LoVo (cell line): ENCODE data around the gene PDS5A.
"Not testable (repeated sequence)": the region's sequence is repeated elsewhere in the genome, so short reads cannot be mapped to it uniquely, and the experiment has no call there.

Experiments
- DNase-seq: peaks from one replicate; pipeline ENCODE4 v3.0.0-alpha.2; 2016; ENCODE audit warnings: low spot score

Gene PDS5A

DNA sequence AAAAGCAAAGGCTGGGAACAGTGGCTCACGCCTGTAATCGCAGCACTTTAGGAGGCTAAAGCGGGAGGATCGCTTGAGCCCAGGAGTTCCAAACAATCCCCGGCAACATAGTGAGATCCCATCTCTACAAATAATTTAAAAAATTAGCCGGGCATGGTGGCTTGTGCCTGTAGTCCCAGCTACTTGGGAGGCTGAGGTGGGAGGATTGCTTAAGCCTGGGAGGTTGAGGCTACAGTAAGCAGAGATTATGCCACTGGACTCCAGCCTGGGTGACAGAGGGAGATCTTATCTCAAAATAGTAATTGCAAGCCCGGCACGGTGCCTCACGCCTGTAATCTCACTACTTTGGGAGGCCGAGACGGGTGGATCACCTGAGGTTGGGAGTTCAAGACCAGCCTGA, 139.3 kb downstream of the PDS5A start:
- not testable (repeated sequence) for DNase-seq

DNA sequence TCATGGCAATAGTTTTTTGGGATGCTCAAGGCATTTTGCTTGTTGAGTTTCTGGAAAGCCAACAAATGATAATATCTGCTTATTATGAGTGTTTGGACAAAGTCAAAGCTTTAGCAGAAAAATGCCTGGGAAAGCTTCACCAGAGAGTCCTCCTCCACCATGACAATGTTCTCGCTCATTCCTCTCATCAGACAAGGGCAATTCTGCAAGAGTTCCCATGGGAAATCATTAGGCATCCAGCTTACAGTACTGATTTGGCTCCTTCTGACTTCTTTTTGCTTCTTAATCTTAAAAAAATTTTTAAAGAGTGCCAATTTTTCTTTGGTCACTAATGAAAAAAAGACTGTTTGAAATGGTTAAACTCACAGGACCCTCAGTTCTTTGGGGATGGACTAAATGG, 143.4 kb downstream of the PDS5A start:
- no peak for DNase-seq

DNA sequence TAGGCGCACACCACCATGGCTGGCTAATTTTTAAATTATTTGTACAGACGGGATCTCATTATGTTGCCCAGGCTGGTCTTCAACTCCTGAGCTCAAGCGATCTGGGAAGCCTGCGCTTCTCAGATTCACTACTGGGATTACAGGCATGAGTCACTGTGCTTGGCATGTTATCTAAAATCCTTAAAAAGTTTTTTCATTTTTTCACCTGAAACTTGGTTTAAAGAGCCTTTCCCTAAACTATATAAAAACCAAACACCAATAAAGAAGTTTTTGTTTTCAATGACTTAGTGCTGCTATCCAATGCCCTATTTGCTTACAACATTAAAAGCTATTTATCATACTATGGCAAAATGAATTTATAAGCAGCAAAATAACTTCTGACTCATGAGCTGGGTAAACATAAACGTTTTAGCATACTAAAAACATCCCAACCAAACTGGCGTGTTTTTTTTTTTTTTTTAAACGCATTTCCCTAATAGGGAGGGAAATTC, 151.9 kb downstream of the PDS5A start:
- no peak for DNase-seq

DNA sequence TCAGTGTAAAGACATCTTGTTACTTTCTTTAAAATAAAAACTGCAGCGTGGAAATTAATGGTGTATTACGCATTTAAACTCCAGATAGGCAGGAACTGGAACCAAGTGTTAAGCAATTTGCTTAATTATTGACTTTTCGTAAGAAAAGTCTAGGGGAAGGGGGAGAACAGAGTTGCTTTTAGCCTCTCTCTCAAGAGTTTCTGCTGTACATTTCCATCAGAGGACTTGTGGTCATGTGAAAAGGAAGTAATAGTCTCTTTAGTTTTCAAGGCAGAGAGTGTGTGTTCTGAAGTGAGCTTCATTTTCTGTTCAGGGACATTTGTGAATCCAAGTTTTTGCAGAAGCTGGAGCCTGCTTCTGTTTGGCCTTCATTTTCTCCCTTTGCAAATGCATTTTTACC, 152.6 kb downstream of the PDS5A start:
- no peak for DNase-seq

DNA sequence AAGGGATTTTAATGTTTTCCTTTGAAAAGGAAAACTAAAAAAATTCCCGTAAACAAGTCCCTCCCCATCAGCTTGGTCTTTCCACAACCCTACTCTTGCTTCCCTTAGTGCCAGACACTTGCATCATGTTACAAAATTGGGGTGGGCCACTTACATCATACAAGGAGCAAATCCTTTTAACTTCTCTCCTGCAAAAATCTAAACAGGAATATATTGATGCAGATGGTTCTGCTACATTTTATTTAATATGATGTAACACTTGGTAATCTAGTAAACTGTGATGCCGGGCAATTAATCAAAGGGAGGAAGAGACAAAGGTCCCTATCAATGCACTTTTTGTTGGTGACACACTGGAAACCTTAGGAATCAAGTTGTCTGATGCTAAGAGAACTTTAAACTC, 154.5 kb downstream of the PDS5A start:
- no peak for DNase-seq

DNA sequence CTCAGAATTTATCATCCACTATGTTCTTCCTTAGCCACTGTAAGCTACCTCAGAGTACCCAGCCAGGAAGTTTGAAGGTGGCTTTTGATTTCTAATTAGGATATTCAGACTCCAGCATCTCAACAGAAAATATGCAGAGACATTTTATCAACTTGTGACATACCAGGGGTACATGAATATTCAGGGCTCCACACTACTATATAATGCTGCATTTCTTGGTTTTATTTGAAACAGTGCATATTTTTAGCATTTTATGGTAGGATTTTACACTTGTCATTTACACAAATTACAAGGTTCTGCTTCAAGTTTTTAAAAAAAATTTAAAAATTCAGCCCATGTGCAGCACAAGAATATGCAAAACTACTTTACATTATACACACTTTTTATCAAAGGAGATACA, 155.0 kb downstream of the PDS5A start:
- no peak for DNase-seq

DNA sequence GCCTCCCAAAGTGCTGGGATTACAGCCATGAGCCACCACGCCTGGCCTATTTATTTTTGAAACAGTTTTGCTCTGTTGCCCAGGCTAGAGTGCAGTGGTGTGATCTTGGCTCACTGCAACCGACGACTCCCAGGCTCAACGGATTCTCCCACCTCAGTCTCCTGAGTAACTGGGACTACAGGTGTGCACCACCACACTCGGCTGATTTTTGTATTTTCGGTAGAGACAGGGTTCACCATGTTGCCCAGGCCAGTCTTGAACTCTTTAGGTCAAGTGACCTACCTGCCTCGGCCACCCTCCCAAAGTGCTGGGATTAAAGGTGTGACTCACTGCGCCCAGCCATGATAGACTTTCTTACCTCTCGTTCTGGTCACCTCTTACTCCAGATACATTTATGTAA, 155.8 kb downstream of the PDS5A start:
- DNase-seq: no peak

DNA sequence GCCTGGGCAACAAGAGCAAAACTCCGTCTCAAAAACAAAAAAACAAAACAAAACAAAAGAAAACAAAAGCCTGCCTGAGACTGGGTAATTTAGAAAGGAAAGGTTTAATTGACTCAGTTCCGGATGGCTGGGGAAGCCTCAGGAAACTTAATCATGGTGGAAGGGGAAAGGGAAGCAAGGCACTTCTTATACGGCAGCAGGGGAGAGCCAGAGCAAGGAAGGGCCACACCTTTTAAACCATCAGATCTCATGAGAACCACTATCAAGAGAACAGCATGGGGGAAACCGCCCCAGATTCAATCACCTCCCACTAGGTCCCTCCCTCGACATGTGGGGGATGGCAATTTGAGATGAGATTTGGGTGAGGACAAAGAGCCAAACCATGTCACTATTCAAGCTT, 157.5 kb downstream of the PDS5A start:
- no peak for DNase-seq

DNA sequence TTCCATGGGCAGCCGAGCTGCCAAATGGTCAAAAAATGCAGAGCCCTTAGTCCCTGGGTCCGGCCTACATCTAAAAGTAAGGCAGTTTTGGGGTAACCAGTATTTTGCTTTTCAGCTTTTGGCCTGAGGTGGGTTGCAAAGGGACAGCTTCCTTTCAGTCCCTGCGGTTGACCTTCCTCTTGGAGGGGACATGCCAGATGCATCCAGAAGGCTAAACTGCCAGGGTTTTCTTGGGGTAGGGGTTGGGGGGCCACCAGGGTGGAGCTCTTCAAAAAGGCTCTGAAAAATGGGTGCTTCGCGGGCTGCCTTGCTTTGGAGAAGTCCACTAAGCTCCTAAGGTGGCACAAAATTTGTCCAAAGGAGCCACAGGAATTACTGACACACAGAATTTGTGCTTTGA, 159.1 kb downstream of the PDS5A start:
- DNase-seq: no peak

DNA sequence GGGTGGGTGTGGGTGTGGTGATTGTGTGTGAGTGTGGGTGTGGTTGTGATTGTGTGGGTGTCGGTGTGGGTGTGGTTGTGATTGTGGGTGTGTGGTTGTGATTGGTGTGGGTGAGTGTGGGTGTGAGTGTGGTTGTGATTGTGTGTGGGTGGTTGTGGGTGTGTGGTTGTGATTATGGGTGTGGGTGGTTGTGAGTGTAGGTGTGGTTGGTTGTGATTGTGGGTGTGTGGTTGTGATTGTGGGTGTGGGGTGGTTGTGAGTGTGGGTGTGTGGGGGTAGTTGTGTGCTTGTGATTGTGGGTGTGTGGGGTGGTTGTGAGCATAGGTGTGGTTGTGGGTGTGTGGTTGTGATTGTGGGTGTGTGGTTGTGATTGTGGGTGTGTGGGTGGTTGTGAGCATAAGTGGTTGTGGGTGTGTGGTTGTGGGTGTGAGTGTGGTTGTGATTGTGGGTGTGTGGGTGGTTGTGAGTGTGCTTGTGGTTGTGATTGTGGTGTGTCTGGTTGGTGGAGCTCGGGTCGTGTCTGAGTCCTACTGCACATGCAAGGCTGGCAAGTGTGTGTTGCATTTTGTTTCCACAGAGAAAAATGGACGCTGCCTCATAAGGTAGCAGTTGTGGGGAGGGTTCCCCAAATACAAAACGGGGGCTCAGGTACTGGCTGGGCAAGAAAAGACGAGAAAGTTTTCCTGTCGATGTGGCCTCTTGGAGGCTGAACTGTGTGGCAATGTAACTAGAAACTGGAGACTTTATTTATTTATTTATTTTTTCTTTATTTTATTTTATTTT, 163.1 kb downstream of the PDS5A start:
- peak; percentile 14 for DNase-seq

DNA sequence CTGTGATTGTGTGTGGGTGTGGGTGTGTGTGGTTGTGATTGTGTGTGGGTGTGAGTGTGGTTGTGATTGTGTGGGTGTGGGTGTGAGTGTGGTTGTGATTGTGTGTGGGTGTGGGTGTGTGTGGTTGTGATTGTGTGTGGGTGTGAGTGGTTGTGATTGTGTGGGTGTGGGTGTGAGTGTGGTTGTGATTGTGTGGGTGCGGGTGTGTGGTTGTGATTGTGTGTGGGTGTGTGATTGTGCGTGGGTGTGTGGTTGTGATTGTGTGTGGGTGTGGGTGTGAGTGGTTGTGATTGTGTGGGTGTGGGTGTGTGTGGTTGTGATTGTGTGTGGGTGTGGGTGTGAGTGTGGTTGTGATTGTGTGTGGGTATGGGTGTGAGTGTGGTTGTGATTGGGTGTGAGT, 163.9 kb downstream of the PDS5A start:
- DNase-seq: not testable (repeated sequence)

DNA sequence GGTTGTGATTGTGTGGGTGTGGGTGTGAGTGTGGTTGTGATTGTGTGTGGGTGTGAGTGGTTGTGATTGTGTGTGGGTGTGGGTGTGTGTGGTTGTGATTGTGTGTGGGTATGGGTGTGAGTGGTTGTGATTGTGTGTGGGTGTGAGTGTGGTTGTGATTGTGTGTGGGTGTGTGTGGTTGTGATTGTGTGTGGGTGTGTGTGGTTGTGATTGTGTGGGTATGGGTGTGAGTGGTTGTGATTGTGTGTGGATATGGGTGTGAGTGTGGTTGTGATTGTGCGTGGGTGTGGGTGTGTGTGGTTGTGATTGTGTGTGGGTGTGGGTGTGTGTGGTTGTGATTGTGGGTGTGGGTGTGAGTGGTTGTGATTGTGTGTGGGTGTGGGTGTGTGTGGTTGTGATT, 164.7 kb downstream of the PDS5A start:
- DNase-seq: not testable (repeated sequence)

DNA sequence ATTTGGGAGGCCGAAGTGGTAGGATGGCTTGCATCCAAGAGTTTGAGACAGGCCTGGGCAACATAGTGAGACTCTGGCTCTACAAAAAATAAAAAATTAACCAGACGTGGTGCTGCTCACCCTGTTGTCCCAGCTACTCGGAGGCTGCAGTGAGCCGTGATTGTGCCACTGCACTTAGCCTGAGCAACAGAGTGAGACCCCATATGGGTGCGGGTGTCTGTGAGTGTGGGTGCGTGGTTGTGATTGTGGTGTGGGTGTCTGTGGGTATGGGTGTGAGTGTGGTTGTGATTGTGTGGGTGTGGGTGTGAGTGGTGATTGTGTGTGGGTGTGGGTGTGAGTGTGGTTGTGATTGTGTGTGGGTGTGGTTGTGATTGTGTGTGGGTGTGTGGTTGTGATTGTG, 165.2 kb downstream of the PDS5A start:
- no peak for DNase-seq

DNA sequence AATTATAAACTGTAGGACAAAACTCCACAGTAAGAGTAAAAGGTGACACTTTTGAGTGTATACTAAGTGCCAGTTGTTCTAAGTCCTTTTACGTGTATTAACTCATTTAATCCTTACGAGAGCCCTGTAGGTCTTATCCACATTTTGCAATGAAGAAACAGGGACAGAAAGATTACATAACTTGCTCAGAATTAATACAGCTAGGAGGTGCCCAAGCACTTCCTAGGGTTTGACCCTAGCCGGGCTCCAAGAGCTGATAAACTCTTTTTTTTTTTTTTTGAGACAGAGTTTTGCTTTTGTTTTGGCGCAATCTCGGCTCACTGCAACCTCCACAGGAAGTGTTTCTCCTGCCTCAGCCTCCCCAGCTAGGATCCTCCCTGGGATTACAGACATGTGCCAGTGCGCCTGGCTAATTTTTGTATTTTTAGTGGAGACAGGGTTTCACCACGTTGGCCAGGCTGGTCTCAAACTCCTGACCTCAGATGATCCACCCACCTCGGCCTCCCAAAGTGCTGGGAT, 169.4 kb downstream of the PDS5A start:
- no peak for DNase-seq

DNA sequence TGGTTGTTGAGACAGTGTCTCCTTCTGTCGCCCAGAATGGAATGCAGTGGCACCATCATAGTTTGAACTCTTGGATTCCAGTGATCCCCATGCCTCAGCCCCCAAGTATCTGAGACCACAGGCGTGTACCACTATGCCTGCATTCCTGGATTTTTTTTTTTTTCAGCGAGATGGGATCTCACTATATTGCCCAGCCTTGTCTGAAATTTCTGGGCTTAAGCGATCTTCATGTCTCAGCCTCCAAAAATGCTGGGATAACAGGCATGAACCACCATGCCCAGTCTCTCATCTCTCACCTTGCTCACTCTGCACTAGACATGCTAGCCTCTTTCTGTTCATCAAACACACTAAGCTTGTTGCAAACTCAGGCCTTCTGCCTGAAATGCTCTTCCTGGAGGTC, 175.7 kb downstream of the PDS5A start:
- DNase-seq: no peak

DNA sequence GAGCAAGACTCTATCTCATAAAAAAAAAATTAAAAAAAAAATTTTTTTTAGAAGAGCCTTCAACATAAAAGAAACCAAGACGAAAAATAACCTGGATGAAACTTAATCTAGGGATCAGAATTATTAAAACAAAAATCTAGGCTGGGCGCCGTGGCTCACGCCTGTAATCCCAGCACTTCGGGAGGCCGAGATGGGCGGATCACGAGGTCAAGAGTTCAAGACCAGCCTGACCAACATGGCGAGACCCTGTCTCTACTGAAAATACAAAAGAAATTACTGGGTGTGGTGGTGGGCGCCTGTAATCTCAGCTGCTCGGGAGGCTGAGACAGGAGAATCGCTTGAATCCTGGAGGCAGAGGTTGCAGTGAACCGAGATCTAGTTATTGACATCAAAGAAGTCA, 184.7 kb downstream of the PDS5A start:
- DNase-seq: not testable (repeated sequence)

DNA sequence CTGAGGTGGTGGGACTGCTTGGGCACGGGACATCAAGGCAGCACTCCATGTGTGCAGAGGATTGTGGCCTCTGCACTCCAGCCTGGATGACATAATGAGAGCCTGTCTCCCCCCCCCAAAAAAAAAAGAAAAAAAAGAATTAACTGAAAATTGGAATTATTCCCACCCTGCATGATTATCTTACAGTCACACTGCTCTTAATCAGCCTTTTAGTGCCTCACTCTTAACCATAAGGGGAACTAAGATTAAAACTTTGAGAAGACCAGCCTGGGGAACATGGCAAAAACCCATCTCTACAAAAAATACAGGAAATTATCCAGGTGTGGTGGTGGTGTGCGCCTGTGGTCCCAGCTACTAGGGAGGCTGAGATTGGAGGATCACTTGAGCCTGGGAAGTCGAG, 185.2 kb downstream of the PDS5A start:
- DNase-seq: no peak

DNA sequence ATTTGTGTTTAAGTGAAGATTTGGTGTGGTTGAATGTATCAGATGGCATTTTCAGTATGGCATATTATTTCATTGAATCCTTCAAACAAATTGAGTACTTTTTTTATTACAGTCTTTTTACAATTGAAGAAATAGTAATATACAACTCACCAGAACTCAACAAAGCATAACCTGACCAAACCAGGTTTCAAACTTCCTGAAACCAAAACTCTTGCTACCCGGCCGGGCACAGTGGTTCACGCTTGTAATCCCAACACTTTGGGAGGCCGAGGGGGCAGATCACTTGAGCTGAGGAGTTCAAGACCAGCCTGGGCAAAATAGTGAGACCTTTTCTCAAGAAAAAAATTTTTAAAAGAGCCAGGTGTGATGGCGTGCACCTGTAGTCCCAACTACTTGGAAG, 185.6 kb downstream of the PDS5A start:
- no peak for DNase-seq

DNA sequence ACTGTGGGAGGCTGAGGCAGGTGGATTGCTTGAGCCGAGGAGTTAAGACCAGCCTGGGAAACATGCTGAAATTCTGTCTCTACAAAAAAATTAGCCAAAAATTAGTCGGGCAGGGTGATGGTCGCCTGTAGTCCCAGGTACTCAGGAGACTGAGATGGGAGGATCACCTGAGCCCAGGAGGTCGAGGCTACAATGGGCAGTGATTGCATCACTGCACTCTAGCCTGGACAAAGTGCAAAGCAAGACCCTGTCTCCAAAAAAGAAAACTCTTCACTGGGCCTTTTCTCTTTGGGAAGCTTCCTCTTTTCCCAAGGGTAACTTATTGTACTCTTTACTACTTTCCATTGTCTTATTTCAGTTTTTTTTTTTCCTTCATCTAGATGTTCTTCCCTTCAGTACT, 190.9 kb downstream of the PDS5A start:
- DNase-seq: no peak

DNA sequence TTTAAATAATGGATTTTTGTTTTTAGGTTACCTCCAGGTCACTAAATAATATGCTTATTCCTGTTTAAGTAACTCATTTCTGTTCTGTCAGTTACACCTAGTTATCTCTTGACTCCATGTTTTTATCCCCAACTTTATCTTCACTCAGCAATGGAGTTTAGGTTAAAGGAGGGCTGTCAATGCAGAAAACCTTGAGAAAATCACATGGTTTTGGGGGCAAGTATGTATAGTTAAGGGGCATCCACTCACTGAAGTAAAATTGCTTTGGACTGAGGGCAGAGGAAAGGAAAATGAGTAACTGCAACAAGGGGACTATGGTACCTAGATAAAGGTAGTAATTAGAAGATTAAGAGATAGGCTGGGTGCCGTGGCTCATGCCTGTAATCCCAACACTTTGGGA, 192.6 kb downstream of the PDS5A start:
- no peak for DNase-seq

DNA sequence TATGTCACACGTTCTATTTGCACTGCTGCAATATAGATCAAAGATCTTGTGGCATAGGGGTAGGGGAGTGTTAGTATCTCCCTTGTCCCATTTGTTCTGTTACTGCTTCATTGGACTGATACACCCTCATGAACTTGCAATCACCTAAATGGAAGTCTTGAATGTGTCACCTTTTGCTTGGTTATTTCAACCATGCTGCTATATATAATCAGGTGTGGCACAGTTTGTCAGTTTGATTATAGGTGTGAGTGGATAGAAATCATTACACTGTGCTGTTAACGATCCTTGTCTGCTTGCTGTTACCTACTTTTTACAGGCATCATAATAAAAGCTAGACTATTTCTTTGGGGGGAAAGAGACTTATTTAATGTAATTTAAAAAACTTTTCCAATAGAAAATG, 195.7 kb downstream of the PDS5A start:
- DNase-seq: not testable (repeated sequence)
